ENCODE results near the gene LRP10.

The LRP10 gene

DNA sequence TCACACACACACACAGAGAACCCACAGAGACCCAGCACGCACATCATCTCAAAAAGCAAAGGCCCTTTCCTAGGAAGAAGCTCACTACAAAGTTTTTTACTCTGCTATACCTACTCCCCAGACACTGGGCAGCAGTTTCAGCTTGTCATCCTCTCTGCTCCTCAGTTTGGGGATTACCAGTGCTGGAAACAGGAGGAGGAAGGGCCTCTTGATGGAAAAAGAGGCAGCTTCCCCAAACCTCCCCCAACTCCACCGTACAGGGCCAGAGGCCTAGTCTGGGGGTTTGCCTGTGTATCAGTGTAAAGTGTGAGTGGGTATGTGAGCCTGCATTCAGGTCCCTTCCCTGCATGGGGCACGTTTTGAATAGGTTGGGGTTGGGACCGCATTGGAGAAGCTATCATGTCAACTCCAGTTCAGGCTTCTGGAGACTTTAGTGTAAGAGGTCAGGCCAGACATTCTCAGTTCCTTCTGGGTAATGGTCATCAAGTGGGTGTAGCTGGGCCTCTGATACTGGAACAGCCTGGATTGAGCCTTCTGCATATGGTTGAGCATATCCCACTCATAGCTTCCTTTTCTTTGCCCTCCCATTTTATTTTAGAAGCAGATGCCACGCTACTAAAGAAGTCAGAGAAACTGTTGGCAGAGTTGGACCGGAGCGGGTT is 12.7 kb downstream of the LRP10 start:
- H3K4me3 Mint-ChIP-seq, result peak overlapping the region; percentile 94
- no peaks in the 10 kb centered on the region for H3K9me3 Mint-ChIP-seq
- H3K27ac Mint-ChIP-seq, result peak overlapping the region; percentile 91
- H3K36me3 Mint-ChIP-seq (ENCODE audit: low read depth), result no peaks in the 10 kb centered on the region
- DNase-seq, result no peak
- H3K4me1 Mint-ChIP-seq, result peaks cover 68% of the 10 kb centered on the region
- TF ChIP-seq, protein P1, sequence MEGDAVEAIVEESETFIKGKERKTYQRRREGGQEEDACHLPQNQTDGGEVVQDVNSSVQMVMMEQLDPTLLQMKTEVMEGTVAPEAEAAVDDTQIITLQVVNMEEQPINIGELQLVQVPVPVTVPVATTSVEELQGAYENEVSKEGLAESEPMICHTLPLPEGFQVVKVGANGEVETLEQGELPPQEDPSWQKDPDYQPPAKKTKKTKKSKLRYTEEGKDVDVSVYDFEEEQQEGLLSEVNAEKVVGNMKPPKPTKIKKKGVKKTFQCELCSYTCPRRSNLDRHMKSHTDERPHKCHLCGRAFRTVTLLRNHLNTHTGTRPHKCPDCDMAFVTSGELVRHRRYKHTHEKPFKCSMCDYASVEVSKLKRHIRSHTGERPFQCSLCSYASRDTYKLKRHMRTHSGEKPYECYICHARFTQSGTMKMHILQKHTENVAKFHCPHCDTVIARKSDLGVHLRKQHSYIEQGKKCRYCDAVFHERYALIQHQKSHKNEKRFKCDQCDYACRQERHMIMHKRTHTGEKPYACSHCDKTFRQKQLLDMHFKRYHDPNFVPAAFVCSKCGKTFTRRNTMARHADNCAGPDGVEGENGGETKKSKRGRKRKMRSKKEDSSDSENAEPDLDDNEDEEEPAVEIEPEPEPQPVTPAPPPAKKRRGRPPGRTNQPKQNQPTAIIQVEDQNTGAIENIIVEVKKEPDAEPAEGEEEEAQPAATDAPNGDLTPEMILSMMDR (IDR thresholded peaks at IDR 0.05), result no peak
- peaks cover 4% of the 10 kb centered on the region for H3K27me3 Mint-ChIP-seq (ENCODE audit: low read depth, poor library complexity)

DNA sequence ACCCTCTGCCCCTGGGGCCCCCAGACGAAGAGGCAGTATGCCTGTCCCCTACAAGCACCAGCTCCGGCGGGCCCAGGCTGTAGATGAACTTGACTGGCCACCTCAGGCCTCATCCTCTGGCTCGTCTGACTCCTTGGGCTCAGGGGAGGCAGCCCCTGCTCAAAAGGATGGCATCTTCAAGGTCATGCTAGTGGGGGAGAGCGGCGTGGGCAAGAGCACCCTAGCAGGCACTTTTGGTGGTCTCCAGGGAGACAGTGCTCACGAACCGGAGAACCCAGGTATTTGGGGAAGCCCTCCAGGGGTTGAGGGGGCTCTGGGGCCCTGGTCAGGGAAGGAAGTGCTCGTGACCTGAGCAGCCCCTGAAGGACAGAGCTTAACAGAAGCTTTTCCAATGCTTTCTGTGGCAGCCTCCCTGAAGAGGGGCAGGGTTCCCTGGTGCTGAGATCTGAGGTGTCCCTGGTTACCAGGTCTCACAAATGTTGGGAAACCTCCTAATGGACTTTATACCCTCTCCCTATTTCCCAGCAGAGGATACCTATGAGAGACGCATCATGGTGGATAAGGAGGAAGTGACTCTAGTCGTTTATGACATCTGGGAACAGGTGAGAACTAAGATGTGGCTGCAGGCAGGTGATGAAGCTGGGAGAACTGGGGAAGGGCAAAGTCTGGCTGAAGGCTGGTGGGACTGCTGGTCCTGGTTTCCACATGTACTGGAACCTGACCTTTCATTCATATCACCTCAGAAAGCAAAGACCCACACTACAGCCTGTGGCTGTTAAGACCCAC is 13.4 kb downstream of the LRP10 start:
- TF ChIP-seq, protein P1 (IDR thresholded peaks at IDR 0.05), result no peak
- peak overlapping the region; percentile 94 for H3K4me3 Mint-ChIP-seq
- peak overlapping the region; percentile 91 for H3K27ac Mint-ChIP-seq
- no peaks in the 10 kb centered on the region for H3K9me3 Mint-ChIP-seq
- H3K36me3 Mint-ChIP-seq (ENCODE audit: low read depth), result no peaks in the 10 kb centered on the region
- peaks cover 4% of the 10 kb centered on the region for H3K27me3 Mint-ChIP-seq (ENCODE audit: low read depth, poor library complexity)
- DNase-seq, result no peak
- H3K4me1 Mint-ChIP-seq, result peaks cover 68% of the 10 kb centered on the region

DNA sequence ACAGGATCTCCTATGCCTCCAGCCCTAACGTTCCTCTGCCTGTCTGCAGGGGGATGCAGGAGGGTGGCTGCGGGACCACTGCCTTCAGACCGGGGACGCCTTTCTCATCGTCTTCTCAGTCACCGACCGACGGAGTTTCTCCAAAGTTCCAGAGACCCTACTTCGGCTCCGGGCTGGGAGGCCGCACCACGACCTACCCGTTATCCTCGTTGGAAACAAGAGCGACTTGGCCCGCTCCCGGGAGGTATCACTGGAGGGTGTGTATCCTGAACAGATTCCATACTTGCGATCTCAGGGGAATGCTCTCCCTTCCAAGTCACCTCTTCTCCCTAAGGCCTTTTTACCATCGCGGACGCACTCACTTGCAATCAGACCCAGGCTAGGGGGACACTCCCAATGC is 14.4 kb downstream of the LRP10 start:
- no peak for DNase-seq
- H3K27ac Mint-ChIP-seq, result peak overlapping the region; percentile 92
- peaks cover 4% of the 10 kb centered on the region for H3K27me3 Mint-ChIP-seq (ENCODE audit: low read depth, poor library complexity)
- peaks cover 73% of the 10 kb centered on the region for H3K4me1 Mint-ChIP-seq
- peak overlapping the region; percentile 94 for H3K4me3 Mint-ChIP-seq
- TF ChIP-seq, protein P1 (IDR thresholded peaks at IDR 0.05), result no peak
- no peaks in the 10 kb centered on the region for H3K9me3 Mint-ChIP-seq
- no peaks in the 10 kb centered on the region for H3K36me3 Mint-ChIP-seq (ENCODE audit: low read depth)

DNA sequence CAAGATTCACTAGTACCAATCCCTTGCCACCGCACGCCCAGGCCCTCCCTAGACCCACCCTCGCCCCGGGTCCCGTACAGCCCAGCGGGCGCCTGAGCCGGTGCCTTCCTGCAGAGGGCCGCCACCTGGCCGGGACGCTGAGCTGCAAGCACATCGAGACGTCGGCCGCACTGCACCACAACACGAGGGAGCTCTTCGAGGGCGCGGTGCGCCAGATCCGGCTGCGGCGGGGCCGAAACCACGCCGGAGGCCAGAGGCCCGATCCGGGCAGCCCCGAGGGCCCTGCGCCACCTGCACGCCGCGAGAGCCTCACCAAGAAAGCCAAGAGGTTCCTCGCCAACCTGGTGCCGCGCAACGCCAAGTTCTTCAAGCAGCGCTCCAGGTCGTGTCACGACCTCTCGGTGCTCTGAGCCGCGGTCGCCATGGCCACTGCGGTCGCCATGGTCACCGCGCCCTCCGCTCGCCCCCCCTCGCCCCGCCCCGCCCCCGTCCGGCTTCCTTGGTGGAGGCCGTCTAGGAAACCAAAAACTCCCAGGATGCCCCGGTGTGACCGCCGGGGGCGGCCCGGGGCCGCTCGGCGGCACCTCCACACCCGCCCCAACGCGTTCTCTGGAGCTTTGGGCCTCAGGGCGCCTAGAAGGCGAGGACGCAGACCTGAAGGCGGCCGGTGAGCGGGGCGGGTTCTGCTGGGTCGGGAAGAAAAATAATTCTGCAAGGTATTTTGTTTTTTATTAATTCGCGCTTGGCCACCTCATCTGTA is 15.1 kb downstream of the LRP10 start:
- Mint-ChIP-seq H3K36me3 (ENCODE audit: low read depth) (no peaks in the 10 kb centered on the region), H3K9me3 (no peaks in the 10 kb centered on the region)
- peak; percentile 85 for DNase-seq

DNA sequence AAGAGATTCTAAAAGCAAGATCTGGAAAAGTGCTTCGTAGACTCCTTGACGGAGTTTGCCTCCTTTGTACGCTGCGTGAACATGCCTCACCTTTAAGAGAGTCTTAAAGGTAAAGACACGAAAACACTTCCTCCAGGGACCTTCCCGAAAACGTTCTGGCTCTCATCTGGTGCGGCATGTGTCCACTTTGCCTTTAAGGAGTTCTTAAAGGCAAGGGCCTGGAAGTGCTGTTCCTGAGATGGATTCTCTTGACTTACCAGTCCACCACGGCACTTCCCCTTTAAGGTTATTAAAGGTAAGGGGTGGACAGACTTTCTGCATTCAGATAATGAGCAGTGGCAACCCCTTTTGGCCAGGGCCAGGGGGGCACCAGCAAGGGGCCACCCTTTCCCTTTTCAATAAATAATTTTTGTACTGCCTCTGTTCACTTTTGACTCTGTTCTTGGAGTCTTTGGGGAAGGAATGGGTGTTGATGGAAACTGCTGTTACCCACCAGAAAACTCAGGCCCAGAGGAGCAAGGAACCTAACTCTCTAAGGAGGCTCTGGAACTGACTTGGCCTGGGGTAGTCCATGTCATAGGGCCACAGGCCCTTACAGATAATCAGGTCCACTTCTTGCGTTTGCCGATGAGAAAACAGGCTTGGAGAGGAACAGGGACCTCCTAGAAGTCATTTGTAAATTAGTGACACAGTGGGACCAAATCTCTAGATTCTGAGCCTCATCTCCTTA is 15.9 kb downstream of the LRP10 start:
- peak overlapping the region; percentile 99 for H3K27ac Mint-ChIP-seq
- TF ChIP-seq, protein P1 (IDR thresholded peaks at IDR 0.05), result no peak
- peaks cover 4% of the 10 kb centered on the region for H3K36me3 Mint-ChIP-seq (ENCODE audit: low read depth)
- H3K27me3 Mint-ChIP-seq (ENCODE audit: low read depth, poor library complexity), result peaks cover 4% of the 10 kb centered on the region
- H3K4me3 Mint-ChIP-seq, result peak overlapping the region; percentile 94
- peak; percentile 54 for DNase-seq
- H3K4me1 Mint-ChIP-seq, result peaks cover 66% of the 10 kb centered on the region
- no peaks in the 10 kb centered on the region for H3K9me3 Mint-ChIP-seq

More for the DNA sequence above, 15.1 kb downstream of the LRP10 start:
- TF ChIP-seq, protein P1 (IDR thresholded peaks at IDR 0.05), result no peak
- Mint-ChIP-seq H3K27ac (peak overlapping the region; percentile 99), H3K4me1 (peaks cover 68% of the 10 kb centered on the region), H3K4me3 (peak overlapping the region; percentile 94), H3K27me3 (ENCODE audit: low read depth, poor library complexity) (peaks cover 4% of the 10 kb centered on the region)
